NOMO-1 treated with DMSO at 0.1 percent for 48 hours (cell line): ENCODE data around the gene LRRC18.

ENCODE experiments used
- DNase-seq: peaks from one replicate; lab custom pipeline; 2025; ENCODE audit not compliant: unreplicated experiment; lab: John Stamatoyannopoulos, UW

Gene LRRC18

DNA sequence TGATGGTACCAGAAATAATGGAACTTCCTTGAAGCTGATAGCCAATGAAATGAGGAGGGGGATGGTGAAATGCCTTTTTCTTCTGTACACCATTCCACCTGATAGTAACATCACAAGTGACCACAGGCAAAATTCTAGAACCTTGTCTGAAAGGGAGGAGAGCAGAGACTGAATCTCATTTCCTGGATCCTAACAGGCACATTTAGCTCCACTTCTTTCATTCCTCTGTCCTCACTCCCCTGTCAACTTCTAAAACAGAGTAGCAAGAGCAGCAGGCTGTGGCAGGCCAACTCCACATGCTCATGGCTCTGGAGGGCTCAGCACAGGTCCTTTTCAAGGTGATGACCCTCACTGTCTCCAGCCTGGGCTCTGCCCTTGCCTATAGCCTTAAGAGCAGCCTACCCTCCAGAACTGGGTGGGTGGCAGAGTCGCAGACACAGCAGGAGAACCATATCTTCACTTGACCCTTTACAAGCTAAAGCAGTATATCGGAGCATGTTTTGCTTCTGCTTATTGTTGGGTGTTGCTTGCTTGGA, at the start of gene LRRC18:
LRRC18 (minus strand) TSS at position 51 of the 536 bp plus-strand sequence. CDS start 25,685 bp downstream, outside the sequence.
- no peak for DNase-seq

DNA sequence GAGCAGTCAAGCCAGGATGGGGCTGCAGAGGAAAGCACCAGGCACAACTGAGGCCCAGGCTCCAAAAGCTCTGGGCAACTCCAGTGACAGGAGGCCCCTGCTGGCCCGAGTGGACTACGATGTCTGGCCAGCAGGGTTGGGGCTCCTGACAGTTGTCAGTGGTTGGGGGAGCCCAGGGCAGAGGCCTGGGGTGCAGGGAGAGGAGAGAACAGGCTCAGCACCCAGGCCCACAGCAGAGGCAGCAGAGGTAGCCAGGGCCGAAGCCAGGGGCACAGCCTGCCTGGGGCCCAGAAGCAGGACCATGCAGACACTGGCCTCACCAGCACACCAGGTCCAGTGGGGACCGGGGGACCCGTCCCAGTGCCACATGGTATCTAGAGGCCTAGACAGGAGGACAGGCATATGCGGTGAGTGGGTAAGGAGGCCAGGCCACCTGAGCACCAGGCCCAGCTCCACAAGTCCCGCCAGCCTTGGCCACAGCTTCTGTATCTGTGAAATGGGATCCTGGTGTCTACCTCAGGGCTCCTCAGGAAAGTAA, 46.0 kb upstream of the LRRC18 start:
- DNase-seq: no peak

DNA sequence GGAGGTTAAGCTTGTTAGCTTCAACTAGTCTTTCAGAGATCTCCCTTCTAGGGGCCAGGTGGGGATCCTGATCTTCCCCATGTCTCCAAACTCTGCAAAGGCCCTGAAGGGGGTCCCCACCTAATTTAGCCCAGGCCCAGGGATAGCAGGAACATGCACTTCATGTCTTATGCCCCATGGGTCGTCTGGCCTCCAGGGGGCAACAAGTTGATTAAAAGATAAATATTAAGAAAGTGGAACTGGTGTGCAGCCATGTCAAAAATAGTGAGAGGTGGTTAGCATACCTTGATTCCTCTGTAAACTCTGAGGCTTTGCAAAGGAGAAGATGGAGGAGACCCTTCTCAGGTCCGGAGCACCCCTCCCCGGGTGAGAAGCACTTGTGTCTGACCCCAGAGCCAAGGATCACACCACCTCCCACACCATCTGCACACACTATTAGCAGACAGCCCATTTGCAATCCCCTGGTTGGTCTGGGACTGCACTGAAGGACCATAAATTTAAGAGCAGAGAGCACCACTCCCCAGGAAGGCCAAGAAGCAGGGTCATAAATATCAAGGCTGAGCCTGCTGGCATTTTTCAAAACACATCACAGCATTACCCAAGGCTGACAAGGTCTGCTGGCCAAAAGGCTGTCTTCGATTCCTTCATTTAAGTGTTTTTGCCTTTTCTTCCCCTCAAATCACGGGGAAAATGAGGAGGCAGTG, 44.2 kb upstream of the LRRC18 start:
- DNase-seq: no peak

DNA sequence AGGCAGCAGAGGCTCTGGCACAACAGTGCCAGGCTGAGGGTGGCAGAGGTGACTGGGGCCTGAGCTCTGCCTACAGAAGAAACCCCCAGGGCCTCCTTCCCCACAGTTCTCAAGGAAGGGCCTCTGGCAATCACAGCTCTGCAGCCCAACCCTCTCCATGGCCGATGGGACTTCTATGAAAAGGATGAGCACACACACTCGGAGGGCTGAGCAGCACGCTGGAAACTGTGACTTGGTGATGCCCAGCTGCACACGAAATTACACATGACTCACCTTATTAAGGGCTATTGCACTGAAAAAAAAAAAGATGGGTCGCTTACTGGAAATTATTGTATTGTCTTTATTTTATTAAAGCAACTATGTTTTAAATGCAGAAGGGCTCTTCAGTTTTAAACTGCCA, 42.9 kb upstream of the LRRC18 start:
- no peak for DNase-seq

DNA sequence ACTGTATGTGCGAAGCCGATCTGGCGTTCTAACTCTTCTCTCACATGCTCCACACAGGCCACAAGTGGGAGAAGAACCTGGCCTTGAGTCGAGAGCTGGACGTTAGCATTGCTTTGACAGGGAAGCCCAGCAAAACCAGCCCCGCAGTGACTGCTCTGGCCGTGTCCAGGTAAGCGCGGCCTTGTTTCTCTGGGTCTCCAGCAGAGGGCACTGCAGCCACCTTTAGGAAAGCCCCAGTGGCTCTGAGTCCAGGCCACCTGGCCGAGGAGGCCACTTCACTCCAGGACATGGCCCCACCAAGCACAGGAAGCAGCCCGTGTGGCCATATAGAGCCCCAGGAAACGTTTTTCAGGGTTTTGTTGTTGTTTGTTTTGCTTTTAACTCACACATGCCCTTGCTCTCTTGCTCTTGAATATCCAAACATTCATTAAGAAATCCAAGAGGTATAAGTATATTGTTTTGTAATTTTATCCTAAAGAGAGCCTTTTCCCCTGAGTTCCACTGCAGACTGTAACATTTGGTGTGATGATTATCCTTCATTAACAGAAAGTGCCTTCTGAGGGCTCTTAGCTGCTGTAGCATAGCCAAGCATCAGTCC, 41.8 kb upstream of the LRRC18 start:
- DNase-seq: no peak

DNA sequence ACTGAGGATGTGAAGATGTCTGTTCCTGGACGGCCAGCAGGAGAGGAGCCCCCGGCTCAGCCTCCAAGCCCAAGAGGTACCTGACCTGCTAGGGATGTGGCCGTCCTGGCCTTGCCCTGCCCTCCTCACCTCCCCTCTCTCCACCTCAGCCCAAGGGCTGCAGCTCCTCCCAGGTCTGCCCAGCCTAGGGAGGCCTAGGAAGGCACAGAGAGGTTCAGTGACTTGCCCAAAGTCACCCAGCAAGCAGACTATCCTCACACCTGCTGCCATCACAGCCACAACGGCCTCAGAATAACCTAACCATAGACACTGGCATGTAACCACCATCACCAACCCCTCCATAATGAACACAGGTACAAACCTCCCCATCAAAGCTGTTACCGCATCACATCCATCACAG, 38.7 kb upstream of the LRRC18 start:
- no peak for DNase-seq

DNA sequence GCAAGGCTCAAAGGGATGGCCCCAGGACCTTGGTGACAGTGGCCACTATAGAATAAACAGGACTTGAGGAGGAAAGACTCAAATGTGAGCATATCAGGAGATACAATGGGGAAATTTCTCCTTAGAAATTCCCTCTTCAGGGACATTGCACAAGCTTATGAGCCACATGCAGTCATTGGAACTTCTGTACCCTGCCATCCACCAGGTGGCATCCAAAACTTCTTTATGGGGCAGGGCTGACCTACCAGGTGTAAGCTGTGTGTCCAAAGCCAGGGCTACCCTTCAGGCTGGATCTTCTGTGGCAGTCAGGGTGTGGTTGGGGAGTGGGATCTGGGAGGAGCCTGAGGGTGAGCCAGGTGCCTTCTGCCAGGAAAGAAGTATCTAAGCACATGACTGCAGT, 36.6 kb upstream of the LRRC18 start:
- no peak for DNase-seq

DNA sequence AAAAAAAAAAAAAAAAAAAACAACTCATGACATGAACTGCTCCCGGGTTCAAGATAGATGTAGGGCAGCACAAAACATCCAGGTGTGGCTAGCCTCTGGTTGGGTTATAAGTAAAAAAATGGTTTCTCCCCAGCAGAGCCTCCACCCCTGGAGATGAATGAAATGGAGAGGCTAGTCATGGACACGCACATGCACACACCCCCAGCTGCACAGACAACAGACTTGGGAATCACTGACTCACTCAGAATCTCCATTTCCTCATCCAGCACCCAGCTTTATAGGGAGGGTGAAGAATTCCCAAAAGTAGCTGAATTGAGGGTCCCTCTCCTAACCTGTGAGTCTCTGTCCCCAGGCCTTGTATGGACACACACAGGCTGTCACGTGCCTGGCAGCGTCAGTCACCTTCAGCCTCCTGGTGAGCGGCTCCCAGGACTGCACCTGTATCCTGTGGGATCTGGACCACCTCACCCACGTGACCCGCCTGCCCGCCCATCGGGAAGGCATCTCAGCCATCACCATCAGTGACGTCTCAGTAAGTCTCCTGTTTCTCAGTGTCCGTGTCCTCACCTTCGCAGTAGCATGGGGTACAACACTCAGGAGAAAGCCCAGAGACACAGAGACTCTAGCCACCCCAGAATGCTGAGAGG, 35.0 kb upstream of the LRRC18 start:
- DNase-seq: no peak

DNA sequence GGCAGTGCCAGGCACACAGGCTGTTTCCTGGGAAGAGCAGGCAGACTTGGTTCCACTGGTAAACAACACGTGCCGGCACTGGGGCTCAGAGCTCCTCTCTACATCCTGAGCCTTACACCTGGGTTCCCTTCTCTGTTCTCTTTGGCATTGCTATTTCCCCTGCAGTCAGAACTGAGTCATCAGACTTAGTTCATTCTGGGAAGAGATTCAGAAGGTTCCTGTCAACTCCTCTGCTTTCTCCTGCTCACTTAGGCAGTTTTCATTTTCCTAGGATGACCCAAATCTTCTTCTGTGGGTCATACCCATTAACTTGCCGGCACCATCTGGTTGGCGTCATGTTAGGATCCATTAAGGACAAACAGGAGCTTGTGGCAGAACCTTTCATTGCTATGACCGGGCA, 33.4 kb upstream of the LRRC18 start:
- no peak for DNase-seq

DNA sequence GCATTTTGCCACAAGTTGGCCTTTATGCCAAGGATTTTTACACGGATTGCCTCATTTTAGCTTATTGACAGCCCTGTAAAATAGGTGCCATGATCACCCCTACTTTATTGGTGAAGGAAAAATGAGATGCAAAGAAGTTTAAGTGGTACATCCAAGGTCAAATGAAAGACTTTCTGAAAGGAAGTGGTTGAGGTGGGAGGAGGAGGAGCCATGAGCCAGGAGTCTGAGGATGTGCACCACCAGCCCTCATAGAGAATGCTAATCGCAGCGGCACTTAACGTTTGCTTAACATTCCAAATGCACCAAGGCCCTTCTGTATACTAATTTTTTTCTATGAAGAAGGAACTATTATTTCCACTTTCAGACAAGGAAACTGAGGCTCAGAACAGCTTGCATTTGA, 31.0 kb upstream of the LRRC18 start:
- DNase-seq: no peak

DNA sequence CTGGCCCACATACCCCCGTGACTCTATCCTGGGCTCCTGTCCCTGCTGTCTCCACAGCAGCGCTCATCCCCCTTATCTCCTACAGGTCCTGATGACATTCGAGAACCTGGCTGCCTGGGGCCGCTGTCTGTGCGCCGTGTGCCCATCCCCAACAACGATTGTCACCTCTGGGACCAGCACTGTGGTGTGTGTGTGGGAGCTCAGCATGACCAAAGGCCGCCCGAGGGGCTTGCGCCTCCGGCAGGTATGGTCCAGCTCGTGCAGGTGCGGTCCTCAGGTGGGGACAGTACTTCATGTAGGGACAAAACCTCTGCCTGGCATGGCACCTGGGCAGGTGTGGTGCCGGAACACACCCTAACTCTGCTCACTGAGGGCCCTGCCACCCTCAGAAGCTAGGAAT, 30.4 kb upstream of the LRRC18 start:
- no peak for DNase-seq

DNA sequence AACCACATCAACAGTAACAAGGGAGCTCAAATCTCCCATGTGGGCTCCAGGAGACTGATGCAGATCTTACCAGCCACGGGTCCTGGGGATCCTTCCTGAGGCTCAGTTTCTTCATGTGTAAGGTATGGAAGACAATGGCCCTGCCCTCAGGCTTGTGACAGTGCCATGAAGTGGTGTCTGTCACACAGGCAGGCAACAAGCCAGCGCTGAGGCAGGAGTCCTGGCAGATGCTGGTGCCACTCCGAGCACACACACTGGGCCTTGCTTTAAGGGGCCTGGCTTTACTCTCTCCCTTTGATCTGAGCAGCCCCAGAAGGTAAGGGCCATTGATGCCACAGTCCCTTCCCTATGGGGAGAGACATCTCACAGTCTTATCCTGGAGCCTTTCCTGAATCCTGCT, 28.4 kb upstream of the LRRC18 start:
- no peak for DNase-seq

DNA sequence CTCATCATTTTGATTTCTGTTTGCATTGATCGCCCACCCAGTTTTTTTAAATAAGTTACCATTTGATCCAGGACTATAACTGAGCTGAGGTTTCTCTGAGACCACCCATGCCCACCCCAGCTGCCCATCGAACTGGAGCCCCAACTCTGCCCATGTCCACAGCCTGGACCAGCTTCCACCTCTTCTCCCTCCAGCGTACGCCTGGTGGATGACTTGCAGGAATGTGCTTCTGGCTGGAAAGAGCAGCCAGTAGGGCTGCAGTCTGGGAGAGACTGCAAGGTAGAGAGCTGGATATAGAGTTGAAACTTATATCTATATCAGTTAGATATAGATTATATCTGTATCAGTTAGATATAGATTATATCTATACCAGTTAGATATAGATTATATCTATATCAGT, 25.8 kb upstream of the LRRC18 start:
- DNase-seq: no peak

DNA sequence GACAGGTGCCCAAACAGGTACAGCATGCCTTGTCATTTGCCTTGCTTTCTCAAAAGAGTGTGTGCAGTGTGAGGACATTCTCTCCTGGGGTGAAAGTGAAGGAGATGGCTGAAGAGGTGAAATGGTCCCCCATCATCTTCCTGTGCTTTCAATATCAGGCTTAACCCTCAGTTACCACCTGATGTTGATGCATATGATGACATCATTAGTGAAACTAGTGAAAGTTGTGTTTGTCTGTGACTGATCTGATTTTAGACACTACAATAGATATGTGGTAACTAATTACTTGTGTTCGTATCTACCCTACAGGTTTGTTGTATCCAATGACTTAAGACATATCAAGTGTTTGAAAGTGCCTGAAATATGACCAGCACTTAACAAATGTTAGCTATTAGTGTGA, 24.4 kb upstream of the LRRC18 start:
- DNase-seq: no peak

DNA sequence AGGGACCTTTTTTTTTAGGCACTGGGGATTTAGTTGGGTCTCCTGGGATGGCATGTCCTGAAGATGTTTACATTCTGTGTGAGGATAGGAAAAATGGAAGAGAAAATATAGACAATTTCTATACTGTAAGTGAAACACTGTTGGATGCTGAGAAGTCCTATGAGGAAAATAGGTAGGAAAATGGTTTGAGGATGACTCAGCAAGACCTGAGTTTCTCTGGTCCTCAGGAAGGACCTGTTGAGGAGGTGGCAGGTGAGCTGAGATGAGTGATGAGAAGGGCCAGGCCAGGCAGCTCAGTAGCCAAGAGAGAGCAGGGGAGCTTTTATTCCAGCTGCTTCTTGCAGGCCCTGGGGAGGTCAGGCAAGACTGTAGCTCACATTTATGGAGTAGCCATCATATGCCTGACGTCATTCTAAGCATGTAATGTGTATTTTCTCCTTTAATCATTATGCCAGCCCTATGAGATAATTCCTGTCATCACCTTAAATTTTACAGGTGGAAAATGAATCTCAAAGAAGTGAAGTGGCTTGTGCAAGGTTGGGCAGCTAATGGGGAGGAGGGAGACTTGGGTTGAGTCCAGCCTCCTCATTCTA, 19.1 kb upstream of the LRRC18 start:
- no peak for DNase-seq

DNA sequence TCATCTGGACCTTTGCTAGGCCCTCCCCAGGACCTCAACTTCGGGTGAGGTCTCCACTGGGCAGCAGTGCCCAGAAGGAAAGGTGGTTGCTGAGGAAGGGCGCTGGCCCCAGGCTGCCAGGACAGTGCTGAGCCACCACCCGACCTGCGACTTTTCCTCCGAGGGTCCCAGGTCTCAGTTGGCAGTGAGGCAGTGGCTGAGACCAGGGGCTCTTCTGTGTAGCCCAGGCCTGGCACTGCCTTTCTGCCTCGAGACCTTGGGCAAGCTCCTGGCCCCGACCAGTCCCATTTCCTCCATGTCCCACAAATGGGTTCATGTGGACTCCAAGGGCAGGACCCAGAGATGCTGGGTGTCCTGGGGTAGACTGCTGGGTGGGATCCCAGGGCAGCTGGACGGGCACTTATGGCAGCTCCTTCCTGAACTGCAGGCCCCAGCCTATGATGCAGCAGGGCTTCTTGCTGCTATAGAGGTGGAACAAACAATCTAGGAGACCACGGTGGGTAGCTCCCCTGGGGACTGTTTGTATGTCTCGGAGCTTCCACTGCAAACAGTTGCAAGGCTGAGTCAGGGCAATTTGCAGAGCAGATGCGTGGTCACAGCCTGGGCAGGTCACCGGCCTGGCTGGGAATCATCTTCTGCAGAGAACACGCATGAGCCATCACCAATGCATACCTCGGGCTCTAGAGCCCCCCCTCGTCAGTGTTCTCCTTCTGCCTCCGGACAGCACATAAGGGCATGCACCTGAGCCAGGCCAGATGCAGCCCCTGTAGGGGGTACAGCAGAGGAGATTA, 17.9 kb upstream of the LRRC18 start:
- no peak for DNase-seq

DNA sequence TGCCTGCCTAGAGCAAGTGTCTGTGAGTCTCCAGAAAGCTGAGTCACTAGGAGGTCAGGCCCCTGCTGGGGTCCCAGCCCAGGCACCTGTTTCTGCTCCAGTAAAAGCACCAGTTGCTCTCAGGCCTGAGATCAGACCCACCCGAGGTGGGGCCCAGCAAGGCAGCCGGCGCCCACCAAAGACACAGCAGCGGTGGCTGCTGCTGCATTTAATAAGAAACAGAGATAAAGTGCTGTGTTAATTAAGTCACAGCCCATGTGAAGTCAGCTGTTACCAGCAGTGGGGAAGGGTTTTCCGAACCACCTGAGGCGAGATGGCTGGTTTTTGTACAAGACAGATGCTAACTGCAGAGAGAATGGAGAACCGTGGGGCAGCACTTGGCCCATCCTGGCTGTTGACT, 12.1 kb upstream of the LRRC18 start:
- no peak for DNase-seq

DNA sequence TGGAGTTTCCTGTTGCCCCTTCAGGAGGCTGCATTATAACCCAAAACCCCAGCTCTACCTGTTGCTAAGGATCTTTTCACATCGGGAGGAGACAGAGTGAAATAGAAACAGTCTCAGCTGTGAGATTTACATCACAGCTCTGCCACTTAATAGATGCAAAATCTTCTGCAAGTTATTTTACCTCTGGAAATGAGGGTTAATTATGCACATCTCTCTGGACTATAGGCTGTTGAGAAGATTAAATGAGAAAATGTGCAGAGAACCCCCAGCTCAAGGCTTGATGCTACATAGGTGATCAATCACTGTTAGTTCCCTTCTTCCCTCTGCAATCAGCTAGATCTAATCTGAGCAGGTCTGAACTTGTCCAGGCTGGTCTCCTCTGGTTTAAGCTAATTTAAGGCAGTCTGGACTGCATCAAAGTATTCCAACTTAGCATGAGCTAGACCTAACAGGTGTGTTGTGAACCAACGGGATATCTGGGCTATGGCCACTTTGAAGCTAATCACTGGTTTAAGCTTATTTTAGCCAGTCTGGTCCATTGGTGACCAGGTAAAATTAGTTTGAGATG, 8.9 kb upstream of the LRRC18 start:
- DNase-seq: no peak

DNA sequence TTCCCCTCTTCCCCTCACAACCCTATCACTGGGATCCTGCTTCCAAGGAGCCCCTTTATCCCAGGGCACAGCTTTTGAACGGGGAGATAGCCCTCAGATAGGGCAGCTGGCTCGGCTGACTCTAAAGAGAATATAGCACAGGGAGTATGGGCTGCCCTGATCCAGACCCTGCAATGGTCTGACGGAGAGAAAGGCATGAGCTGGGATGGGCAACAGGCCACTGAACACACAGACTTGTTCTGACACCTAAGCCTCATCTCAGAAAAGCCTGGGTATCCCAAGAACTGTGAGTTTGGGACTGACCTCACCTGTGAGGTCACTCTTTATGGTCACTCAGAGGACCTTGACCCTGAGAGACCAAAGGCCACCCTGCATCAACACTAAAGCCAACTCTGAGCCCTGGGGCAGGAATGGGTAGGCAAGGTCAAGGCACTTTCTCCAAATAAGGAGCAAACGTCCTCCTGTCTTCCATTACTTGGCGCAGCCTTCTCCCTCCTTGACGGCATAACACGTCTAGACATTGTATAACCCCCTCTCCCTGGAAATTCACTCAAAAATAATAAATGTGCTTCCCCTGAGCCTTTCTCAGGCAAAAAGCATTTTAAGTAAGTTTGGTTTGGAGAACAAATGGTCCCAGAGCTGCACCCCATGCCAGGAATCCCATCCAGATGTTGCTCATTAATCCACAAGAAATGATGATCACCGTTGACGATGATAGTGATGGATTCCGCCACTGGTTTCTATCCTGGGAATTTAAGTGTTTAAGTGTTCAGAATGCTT, 8.2 kb upstream of the LRRC18 start:
- no peak for DNase-seq
